Activated B cell treated with CpG ODN at 0.5 μM for 24 hours (primary cell): ENCODE results near the gene TEX14. TPM values are rescaled to one million over a fixed set of nuclear protein-coding genes. Genes with fewer than 3 reads are reported as not detected.

Experiments
- ATAC-seq: fragments of 200-7000 bp; cut with Tn5 transposase; one replicate; pipeline ENCODE4 v1.10.0; 2021; ENCODE audit warnings: low read depth, mild to moderate bottlenecking, moderate library complexity
- CTCF ChIA-PET: fragments of 350-600 bp; sonication (Branson Sonifier 250); formaldehyde crosslinking; loops from one replicate; lab custom pipeline; 2021; ENCODE audit warnings: antibody characterized with exemption; lab: Charles Lee
- POLR2A ChIA-PET: fragments of 350-600 bp; sonication (Branson Sonifier 250); formaldehyde crosslinking; loops from one replicate; lab custom pipeline; 2021; ENCODE audit warnings: antibody characterized with exemption; lab: Charles Lee
- DNase-seq: peaks from one replicate; pipeline ENCODE4 v3.0.0; 2022
- H3K27ac Mint-ChIP-seq: one replicate; pipeline ENCODE4 v1.8.0; 2020; ENCODE audit warnings: mixed read lengths
- H3K27me3 Mint-ChIP-seq: one replicate; pipeline ENCODE4 v1.8.0; 2021; ENCODE audit warnings: mixed read lengths
- H3K36me3 Mint-ChIP-seq: one replicate; pipeline ENCODE4 v1.8.0; 2021; ENCODE audit warnings: low read depth, mixed read lengths
- H3K4me1 Mint-ChIP-seq: one replicate; pipeline ENCODE4 v1.8.0; 2021; ENCODE audit warnings: mixed read lengths
- H3K4me3 Mint-ChIP-seq: one replicate; pipeline ENCODE4 v1.8.0; 2020; ENCODE audit warnings: mild to moderate bottlenecking, mixed read lengths
- H3K9me3 Mint-ChIP-seq: one replicate; pipeline ENCODE4 v1.8.0; 2020; ENCODE audit warnings: mixed read lengths
- CTCF ChIP-seq: fragments of 200-600 bp; IDR thresholded peaks from one replicate; pipeline ENCODE4 v1.8.0; 2022; ENCODE audit warnings: antibody characterized with exemption, mild to moderate bottlenecking
- intact Hi-C: fragments of 100-400 bp; cut with micrococcal nuclease; formaldehyde crosslinking; loops from one replicate; pipeline ENCODE4 v1.15.1; 2024
- total RNA-seq: library from RNA; stranded (reverse); gene quantifications from 2 replicates; pipeline ENCODE4 v1.2.3, GENCODE V29; 2022

Gene TEX14
- total RNA-seq, 1 donor from 2014 or later: 0.16 TPM

DNA sequence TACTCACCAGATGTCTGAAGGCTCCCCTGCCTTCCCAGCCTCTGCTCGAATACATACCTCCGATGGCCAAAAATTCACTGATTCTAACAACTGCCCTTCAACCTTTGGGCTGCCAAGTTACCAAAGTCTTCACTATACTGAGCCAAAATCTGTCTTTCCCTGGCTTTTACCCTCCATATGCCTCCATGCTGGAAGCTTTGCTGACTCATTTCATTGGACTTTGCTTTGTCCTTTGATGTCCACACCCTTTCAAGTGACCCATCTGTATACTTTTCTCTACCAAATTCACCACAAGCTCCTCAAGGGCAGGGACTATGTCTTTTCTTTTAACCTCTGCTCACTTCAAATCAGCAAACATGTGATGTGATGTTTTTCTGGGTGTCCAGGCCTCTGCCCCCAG lies 156.4 kb downstream of the TEX14 start:
- ChIA-PET POLR2A (interaction anchor here (0.6 kb wide), 1 partner anchor 91 kb away, joined by 3 read pairs; no protein-coding TSS in a partner anchor), CTCF (no interaction called here)
- Mint-ChIP-seq H3K36me3 (no peaks in the 10 kb centered on the region), H3K4me1 (peaks cover 6% of the 10 kb centered on the region), H3K27ac (no peak overlapping the region), H3K4me3 (no peak overlapping the region), H3K27me3 (peaks cover 27% of the 10 kb centered on the region), H3K9me3 (no peaks in the 10 kb centered on the region)
- intact Hi-C loops: no loop called here
- ATAC-seq: no peak
- no peak for TF ChIP-seq CTCF
- no peak for DNase-seq

DNA sequence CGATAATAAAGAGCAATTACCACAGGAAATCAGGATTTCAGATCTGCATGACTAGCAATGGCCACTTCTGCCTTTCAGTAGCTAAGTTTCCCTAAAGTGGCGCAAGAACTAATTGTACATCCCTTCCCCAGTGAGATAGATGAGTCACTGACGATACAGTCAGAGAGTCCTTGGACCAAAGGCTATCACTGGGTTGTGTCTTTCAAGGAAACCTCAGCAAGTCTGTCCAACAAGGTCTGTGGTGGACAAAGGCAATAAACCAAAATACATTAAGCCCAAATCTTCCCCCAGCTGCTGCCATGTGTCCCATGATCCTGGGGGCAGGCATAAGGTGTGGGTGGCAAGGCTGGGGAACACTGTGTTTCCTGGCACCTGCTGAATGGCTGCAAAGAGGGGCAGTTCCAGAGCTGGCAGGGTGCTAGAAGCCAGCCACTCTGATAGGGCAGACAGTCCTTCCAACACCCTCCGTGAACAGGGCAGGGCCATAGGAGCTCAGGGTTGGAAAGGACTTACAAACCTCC lies 156.9 kb downstream of the TEX14 start:
- Mint-ChIP-seq H3K27me3 (peaks cover 27% of the 10 kb centered on the region), H3K27ac (no peak overlapping the region), H3K9me3 (no peaks in the 10 kb centered on the region), H3K4me1 (peaks cover 6% of the 10 kb centered on the region), H3K4me3 (no peak overlapping the region), H3K36me3 (no peaks in the 10 kb centered on the region)
- no peak for DNase-seq
- intact Hi-C loops: loop anchor here (5.0 kb wide), 1 partner anchor 467 kb away; no protein-coding TSS in a partner anchor
- CTCF ChIA-PET: no interaction called here
- POLR2A ChIA-PET: interaction anchor here (0.6 kb wide), 1 partner anchor 92 kb away, joined by 3 read pairs; no protein-coding TSS in a partner anchor
- ATAC-seq: no peak
- TF ChIP-seq CTCF: no peak

DNA sequence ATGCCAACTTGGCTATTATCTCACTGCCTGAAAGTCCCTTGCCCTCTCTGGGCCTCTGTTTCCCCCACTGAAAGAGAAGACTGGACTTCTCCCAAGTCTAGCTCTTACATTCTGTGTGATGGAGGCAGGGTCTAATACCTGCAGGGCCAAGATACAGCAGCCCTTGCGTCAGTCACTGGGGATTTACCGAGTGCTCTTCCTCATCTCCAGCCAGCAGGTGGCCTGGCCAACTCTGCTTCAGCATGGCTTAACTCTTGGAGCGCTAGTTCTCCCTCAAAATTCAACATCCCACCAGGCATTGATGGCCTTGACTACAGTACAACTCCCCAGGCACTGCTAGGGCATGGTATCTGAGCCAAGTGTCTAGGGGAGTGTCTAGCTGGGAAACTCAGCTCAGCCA lies 157.5 kb downstream of the TEX14 start:
- TF ChIP-seq CTCF: no peak
- Mint-ChIP-seq H3K36me3 (no peaks in the 10 kb centered on the region), H3K4me1 (peaks cover 6% of the 10 kb centered on the region), H3K9me3 (no peaks in the 10 kb centered on the region), H3K27me3 (peaks cover 27% of the 10 kb centered on the region), H3K4me3 (no peak overlapping the region), H3K27ac (no peak overlapping the region)
- POLR2A ChIA-PET: interaction anchor here (1.1 kb wide), 1 partner anchor 98 kb away, joined by 4 read pairs; no protein-coding TSS in a partner anchor
- CTCF ChIA-PET: interaction anchor here (0.6 kb wide), 1 partner anchor 576 kb away, joined by 3 read pairs; no protein-coding TSS in a partner anchor
- ATAC-seq: no peak
- no peak for DNase-seq
- intact Hi-C loops: loop anchor here (5.0 kb wide), 1 partner anchor 468 kb away; no protein-coding TSS in a partner anchor

DNA sequence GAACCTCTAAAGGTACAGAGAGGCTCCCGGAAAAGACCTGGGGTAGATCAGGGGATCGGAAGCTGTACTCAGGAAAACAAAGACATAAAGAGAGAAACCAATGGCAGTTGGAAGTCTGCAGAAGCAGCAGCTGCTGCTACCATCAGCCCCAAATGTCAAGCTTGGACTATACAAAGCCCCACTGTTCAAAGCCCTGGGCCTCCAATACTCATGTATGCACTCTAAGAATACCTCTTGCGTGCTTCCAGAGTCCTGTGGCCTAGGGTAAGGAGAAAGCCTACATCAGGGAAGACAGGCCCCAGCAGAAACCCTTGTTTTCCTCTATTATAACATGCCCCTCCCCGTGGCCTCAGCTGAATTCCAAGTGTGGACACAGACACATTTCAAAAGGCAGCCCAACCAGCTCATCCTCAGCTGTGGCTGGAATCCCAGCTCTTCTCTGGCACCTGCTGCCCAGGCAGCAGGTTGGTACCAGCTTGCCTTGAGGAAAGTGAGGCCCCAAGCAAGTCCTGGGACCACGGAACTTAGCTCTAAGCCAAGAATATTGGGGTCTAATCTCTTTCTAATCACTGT lies 158.1 kb downstream of the TEX14 start:
- no peak for ATAC-seq
- Mint-ChIP-seq H3K27ac (no peak overlapping the region), H3K4me3 (no peak overlapping the region), H3K36me3 (no peaks in the 10 kb centered on the region), H3K4me1 (peaks cover 6% of the 10 kb centered on the region), H3K9me3 (no peaks in the 10 kb centered on the region), H3K27me3 (peaks cover 30% of the 10 kb centered on the region)
- ChIA-PET POLR2A (interaction anchor here (1.1 kb wide), 1 partner anchor 98 kb away, joined by 4 read pairs; no protein-coding TSS in a partner anchor), CTCF (interaction anchor here (0.6 kb wide), 1 partner anchor 575 kb away, joined by 3 read pairs; no protein-coding TSS in a partner anchor)
- intact Hi-C loops: loop anchor here (5.0 kb wide), 1 partner anchor 469 kb away; no protein-coding TSS in a partner anchor
- DNase-seq: no peak
- TF ChIP-seq CTCF: no peak

DNA sequence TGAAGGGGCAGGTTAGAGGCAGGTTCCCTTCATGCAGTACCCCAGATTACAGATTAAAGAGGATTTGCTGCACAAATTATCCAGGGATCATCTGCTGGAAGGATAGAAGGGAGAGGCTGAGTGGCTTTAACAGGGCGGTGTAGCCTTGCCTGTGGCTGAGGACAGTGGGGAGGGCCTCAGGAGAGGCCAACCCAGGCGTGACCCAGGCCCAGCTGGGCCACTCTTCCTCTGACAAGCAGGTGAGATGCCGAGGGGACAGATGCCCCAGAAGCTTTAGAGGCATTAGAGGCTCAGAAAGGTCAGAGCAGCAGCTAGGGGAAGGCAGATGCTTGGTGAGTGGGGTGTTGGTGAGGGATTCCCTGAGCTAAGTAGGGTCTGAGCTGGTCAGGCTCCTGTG lies 159.3 kb downstream of the TEX14 start:
- CTCF ChIA-PET: interaction anchor here (2.3 kb wide), 1 partner anchor 14 kb away, joined by 5 read pairs; no protein-coding TSS in a partner anchor
- H3K27ac Mint-ChIP-seq: no peak overlapping the region
- peak overlapping the region; percentile 63 for H3K4me3 Mint-ChIP-seq
- H3K27me3 Mint-ChIP-seq: peaks cover 30% of the 10 kb centered on the region
- no peaks in the 10 kb centered on the region for H3K36me3 Mint-ChIP-seq
- intact Hi-C loops: loop anchor here (5.0 kb wide), 1 partner anchor 470 kb away; no protein-coding TSS in a partner anchor
- H3K4me1 Mint-ChIP-seq: peaks cover 6% of the 10 kb centered on the region
- no peaks in the 10 kb centered on the region for H3K9me3 Mint-ChIP-seq
- POLR2A ChIA-PET: interaction anchor here (2.2 kb wide), 1 partner anchor 99 kb away, joined by 13 read pairs; no protein-coding TSS in a partner anchor
- TF ChIP-seq CTCF: no peak
- DNase-seq (no peak), ATAC-seq (no peak)
